Measurements from ENCODE around the gene RSPRY1.
"Not testable (repeated sequence)": the region's sequence is repeated elsewhere in the genome, so short reads cannot be mapped to it uniquely, and the experiment has no call there.

RSPRY1 gene

DNA sequence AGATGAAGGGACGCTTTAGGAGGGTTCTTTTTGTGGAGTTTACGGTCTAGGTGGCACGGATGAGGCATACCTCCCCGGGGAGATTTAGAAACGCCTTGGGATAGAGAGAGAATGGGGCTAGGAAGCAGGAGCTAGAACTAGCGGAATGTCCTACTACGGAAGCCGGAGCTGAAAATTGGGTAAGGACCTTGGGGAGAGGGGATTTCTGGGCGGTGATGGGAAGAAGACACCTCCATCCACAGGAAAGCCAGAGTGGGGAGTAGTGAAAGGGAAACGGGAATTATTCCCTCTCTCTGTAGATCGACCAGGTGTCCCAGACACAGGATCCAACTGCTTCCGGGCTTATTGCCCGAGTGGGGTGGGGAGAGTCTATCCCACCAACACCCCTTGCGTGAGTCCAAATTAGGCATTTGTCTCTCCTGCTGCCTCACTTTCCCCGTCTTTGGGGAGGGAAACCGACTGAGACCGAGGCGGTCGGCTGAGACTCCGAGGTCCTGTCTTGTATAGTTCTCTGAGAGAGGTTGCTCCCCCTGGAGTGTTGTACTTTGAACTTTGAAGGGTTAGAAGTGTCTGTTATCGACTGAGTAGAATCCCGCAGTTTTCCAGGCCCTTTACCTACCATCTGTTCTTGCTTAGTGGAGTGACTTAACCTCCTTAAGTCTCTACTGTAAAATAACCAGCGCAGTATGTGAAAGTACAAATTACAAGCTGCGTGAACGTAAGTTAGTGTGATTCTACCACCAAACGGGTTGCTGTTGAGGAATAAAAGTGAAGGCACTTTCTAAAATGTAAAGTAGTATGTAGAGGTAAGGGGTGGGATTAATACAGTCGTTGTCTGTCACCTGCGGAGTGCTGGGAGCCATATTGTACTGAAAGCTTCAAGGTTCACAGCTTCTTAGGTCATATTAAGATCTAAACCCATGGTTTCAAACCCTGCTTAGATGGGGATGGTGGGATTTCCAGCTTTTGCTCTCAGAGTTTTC is 1.0 kb downstream of the RSPRY1 start:
- no peak for DNase-seq (ENCODE audit: low read depth)

DNA sequence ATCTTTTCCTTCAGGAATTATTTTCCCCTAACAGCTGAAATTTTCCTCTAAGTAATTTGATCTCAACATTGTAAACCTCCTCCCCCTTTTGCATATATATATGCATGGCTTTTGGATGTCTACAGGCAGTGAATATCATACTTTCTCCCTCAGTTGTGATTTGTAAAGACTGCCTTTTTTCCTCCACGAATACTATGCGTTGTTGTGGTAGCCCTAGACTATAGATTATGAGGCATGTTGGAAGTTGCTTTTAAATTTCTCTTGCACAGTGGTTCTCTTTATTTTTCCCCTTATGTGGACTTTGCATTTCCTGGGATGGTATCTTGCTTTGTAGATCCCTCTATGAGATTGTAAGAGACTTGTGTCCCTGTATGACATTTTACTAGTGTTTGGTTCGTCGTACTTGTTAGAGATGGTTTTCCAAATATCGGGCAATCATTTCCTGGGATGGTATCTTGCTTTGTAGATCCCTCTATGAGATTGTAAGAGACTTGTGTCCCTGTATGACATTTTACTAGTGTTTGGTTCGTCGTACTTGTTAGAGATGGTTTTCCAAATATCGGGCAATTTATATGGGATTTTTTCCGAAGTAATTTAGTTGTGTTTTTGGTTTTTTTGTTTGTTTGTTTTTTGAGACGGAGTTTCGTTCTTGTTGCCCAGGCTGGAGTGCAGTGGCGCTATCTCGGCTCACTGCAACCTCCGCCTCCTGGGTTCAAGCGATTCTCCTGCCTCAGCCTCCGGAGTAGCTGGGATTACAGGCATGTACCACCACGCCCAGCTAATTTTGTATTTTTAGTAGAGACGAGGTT is 2.0 kb downstream of the RSPRY1 start:
- not testable (repeated sequence) for DNase-seq (ENCODE audit: low read depth)

DNA sequence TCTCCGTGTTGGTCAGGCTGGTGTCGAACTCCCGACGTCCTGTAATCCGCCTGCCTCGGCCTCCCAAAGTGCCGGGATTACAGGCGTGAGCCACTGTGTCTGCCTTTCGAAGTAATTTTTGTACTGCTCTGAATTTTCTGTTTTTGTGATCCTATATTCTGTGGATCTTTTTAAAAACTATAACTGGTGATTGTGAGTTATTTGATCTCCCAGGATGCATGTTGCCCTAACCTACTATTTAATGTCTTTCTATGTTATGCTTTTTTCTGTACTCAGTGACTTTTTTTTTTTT is 2.5 kb downstream of the RSPRY1 start:
- no peak for DNase-seq (ENCODE audit: low read depth)

DNA sequence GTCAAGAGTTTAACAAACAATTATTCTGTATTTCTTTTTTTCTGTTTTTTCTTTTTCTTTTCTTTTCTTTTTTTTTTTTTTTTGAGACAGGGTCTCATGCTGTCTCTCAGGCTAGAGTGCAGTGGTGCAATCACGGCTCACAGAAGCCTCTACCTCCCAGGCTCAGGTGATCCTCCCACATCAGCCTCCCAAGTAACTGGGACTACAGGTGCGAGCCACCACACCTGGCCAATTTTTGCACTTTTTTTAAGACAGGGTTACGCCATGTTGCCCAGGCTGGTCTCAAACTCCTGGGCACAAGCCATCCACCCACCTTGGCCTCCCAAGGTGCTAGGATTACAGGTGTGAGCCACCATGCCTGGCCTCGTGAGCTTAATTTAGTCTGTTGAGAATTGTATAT is 3.4 kb downstream of the RSPRY1 start:
- DNase-seq (ENCODE audit: low read depth), result not testable (repeated sequence)

DNA sequence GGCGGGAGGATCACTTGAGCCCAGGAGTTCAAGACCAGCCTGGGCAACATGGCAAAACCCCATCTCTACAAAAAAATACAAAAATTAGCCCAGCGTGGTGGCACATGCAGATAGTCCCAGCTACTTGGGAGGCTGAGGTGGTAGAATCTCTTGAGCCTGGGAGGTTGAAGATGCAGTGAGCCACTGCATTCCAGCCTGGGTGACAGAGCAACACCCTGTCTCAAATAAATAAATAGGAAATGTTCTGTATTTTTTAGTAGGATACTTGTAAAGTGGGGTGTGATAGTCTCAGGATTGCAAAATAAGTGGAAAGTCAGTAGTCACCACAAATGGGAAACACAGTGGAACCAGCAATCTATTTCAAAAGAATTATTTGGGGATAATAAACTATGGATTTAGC is 4.0 kb downstream of the RSPRY1 start:
- DNase-seq (ENCODE audit: low read depth), result no peak

DNA sequence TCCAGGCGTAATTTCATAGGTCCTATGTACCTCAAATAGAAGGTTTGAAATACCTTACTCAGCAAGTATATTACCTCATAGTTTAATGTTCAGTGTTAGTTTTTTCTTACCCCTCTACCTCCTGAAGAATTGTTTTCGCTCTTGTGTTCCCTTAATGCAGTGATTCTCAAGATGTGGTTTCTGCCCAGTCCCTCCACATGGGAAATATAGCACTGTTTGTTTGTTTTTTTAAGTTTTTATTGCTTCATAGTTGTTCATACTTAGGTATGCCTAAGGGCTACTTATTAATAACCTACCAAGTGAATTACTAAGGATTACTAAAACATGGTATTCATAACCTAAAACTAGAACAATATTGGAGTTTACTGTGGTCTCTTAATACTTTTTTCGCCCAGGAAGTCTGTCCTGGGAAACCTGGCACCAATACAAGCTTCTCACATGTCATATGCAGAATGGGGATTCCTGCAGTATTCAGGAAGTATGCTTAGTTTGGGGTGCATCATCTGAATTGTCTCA is 5.0 kb downstream of the RSPRY1 start:
- no peak for DNase-seq (ENCODE audit: low read depth)

DNA sequence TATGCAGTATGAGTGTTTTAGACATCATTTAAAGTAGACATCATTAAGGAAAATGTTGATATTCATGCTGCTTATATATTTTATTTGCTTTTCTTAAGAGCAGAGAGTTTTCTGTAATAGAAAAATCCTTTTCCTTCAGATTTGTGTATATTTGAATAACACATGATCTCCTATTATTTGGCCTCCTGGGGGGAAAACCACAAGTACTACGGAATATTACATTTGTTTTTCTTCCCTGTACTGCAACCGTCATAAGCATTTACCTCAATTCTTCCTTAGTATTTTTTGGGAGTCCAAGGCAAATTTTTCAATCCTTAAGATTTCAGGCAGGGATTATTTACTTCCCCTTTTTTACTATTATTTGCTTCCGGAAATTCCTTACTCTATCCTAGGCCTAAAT is 6.0 kb downstream of the RSPRY1 start:
- no peak for DNase-seq (ENCODE audit: low read depth)

DNA sequence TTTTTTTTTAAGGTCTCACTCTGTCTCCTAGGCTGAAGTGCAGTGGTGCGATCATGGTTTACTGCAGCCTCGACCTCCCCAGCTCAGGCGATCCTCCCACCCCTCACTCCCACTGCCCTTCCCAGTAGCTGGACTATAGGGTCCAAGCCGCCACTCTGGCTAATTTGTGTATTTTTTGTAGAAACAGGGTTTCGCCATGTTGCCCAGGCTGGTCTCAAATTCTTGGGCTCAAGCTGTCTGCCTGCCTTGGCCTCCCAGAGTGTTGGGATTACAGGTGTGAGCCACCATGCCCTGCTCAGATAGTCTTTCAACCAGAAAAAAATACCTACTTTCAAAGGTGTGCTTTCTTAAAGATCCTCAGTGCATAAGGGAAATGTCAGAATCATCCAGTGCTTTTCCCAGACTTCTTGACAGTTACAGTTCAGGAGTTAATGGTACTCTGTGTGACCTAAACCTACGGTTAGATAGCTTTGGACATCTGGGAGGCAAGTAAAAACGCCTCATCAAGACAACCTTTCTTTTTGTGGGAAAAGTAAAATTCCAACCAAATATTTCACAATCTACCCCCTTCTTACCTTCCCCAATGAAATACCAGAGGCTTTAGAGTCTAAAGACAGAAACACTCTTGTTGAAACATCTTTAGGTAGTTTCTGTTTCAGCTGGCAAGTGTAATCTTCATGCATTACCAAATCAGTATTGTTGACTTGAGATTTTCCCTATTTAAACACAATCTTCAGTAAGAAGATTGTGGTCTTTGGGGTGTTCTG is 6.8 kb downstream of the RSPRY1 start:
- DNase-seq (ENCODE audit: low read depth), result no peak

DNA sequence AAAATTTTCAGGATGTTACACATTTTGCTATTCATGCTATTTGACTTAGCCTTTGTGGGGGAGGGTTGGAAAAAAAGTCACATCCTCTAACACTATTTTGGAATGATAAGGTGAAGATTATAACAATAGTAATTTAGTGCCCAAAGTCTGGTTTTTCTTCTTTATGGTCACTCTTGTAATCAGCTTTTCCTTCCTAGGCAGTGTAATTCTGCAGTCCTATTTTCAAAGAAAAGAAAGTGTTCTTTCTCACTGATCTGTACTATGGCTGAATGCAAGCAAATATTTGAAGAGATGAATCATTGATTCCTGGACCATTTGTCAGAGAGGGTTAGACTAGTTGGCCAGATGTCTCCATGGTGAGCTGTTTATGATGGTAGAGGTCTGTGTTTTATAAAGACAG is 8.4 kb downstream of the RSPRY1 start:
- DNase-seq (ENCODE audit: low read depth), result no peak

DNA sequence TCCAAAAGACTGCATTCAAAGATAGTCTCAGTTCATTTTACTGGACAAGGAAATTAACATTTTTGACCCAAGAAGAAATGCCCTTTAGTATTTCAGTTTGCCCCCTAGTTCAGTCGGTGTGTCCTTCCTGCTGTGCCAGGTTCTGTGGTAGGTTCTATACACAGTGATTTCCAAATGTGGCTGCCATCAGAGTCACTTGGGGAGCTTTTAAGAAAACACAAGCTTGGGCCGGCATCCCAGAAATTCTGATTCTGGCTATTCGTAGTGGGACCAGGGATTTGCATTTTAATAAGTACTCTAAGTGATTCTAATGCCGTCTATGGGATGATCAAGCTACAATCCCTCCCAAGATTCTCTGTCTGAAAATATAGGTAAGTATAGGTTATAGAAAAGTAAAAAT is 10.2 kb downstream of the RSPRY1 start:
- no peak for DNase-seq (ENCODE audit: low read depth)

DNA sequence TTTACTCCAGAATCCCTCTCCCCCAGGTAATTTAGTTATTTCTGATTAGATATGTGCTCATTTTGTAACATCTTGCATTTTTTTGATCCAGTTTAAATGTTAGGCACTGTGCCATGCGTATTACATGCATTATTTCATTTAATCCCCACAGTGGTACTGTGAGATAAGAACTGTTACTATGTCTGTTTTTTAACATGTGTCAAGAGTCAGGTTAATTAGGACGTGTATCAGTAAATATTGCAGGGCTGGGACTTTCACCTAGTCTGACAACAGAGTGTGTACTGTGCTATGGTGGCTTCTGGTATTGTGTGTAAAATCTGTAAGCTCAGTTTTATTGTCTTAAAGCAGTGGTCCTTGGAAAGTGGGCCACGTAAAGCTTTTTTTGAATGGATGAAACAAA is 10.6 kb downstream of the RSPRY1 start:
- DNase-seq (ENCODE audit: low read depth), result no peak

DNA sequence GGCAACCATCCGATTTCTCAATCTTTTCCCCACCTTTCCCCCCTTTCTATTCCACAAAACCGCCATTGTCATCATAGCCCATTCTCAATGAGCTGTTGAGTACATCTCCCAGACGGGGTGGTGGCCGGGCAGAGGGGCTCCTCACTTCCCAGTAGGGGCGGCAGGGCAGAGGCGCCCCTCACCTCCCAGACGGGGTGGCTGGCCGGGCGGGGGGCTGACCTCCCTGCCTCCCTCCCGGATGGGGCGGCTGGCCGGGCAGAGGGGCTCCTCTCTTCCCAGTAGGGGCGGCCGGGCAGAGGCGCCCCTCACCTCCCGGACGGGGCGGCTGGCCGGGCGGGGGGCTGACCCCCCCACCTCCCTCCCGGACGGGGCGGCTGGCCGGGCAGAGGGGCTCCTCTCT is 14.2 kb downstream of the RSPRY1 start:
- DNase-seq (ENCODE audit: low read depth), result not testable (repeated sequence)

DNA sequence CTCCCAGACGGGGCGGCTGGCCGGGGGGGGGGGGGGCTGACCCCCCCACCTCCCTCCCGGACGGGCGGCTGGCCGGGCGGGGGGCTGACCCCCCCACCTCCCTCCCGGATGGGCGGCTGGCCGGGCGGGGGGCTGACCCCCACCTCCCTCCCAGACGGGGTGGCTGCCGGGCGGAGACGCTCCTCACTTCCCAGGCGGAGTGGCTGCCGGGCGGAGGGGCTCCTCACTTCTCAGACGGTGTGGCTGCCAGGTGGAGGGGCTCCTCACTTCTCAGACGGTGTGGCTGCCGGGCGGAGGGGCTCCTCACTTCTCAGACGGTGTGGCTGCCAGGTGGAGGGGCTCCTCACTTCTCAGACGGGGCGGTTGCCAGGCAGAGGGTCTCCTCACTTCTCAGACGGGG is 14.8 kb downstream of the RSPRY1 start:
- not testable (repeated sequence) for DNase-seq (ENCODE audit: low read depth)

DNA sequence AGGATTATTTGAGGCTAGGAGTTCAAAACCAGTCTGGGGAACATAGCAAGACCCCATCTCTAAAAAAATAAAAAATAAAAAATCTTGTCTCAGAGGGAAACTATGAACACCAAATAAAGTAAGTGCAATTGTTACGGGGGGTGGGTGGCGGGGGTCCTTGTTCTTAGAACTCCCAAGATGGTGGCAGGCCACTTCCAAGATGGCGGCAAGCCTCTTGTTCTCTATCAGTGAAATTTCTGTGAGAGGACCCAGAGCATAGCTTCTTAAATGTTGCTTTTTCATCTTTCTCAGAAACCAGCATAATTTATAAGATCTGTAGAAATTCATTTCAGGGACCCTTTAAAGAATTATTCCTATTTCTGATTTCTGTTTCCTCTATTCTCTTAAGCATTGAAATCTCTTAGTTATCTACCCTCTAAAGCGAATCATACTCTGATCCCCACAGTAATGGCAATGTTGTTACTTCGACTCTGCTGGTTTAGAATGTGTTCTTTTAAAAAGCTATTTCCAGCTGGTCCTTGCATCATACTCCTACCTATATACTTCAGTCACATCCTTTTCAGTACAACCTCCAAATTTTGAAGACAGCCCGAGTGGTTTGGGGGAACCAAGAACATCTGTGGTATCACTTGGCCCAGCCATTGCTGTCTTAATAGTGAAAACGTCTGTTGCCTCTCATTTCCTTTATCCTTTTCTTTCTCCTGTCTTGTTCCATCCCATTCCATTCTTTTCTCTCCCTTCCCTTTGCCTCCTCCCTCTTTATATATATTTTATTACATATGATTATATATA is 16.2 kb downstream of the RSPRY1 start:
- DNase-seq (ENCODE audit: low read depth), result no peak

DNA sequence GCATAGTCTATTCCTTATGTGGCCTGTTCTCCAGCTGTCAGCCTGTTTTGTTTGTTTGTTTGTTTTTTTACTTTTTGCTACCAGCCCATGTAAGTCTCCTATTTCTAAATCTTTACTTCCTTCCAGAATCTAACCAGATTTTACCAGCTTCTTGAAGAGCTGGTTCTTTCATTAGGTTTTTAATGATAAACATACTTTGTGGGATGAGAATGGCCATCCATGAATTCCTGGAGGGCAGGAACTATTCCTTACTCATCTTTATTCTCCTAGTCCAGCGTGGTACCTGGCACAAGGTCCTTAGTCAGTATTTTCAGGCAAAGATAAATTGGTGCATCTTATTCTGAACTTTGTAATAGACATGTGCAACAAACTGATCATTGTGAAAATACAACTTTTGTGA is 17.3 kb downstream of the RSPRY1 start:
- DNase-seq (ENCODE audit: low read depth), result no peak

DNA sequence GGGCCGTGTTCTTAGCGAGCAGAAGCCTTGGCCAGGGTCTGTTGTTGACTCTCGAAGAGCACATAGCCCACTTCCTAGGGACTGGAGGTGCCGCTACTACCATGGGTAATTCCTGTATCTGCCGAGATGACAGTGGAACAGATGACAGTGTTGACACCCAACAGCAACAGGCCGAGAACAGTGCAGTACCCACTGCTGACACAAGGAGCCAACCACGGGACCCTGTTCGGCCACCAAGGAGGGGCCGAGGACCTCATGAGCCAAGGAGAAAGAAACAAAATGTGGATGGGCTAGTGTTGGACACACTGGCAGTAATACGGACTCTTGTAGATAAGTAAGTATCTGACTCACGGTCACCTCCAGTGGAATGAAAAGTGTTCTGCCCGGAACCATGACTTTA is 18.5 kb downstream of the RSPRY1 start:
- no peak for DNase-seq (ENCODE audit: low read depth)

DNA sequence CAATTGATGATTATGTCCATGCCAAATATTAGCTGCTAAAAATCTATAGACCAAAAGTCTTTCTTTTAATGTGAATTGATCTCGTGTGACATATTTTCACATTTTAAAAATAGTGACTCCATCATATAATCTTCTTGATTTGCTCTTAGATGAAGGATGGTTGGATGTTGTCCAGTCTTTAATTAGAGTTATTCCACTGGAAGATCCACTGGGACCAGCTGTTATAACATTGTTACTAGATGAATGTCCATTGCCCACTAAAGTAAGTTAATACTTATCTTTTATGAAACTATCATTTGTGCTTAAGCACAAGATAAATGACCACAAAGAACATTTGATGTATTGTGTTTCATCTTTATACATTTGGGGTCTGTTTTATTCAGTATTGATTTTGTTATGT is 22.8 kb downstream of the RSPRY1 start:
- no peak for DNase-seq (ENCODE audit: low read depth)

DNA sequence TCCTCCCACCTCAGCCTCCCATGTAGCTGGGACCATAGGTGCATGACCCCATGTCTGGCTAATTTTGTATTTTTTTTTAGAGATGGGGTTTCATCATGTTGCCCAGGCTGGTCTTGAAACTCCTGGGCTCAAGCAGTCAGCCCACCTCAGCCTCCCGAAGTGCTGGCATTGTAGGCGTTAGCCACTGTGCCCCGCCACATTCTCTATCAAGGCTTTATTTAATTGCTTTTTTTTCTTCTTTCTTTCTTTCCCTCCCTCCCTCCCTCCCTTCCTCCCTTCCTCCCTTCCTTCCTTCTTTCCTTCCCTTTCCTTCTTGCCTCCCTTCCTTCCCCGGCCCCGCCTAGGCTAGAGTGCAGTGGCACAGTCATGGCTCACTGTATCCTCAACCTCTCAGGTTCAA is 23.7 kb downstream of the RSPRY1 start:
- no peak for DNase-seq (ENCODE audit: low read depth)

DNA sequence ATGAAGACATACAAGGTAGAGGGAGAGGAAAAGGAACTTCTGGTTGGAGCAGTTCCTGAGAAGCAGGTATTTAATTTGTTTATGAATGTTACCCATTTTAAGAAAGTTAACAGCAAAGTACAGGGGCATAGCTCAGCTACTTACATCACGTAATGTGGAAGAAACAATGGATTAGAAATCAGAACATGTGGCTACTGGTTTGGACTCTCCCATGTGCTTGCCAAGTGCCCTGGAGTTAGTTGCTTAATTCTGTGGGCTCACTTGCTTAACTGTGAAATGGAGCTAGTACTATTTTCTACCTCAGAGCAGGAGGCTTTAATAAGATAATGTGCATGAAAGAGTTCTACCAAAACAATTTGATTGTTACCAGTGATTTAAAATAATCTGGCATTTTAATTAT is 27.3 kb downstream of the RSPRY1 start:
- no peak for DNase-seq (ENCODE audit: low read depth)

DNA sequence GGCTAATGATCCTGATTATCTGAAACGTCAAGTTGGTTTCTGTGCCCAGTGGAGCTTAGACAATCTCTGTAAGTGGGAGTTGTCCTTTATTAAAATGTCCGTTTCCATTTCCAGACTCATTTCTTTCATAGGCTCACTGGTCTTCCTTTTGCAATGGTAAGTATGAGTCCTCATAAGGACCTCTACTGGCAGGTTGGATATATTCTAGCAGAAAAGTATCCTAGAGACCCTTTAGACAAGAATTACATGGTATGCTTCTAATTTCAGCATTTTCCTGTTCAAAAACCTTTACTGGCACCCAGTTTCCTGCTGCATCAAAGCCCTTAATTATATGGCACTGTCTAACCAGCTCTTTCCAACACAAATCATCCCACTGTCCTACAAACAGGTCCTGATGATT is 30.8 kb downstream of the RSPRY1 start:
- no peak for DNase-seq (ENCODE audit: low read depth)

DNA sequence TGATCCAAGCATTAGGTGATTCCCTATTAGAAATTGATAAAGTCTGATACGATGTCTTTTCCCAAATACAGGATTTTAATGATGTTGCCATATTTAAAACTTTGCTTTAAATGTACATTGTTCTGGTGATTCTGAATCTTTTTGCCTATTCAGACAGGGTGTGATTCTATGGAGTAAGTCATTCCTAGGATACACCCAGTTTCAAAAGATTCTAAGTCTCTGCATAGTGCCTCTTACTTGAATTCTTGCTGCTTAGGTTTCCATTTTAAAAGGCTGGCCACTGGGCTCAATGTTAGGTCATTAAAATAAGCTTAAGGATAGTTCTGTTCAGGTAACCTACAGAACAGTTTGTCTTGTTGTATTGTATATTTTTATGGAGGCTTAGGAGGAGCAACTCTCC is 36.9 kb downstream of the RSPRY1 start:
- no peak for DNase-seq (ENCODE audit: low read depth)
